GM12878 (cell line): Measurements from ENCODE around the gene TTI1. TPM values are rescaled to one million over a fixed set of nuclear protein-coding genes. Genes with fewer than 3 reads are reported as not detected.

Experiments
- ASH2L ChIP-seq: fragments of 300-600, 200-600 bp; sonication (generic); IDR thresholded peaks from 2 replicates; pipeline ENCODE4 v1.6.1; 2017; ENCODE audit warnings: low read depth, mild to moderate bottlenecking, borderline replicate concordance
- CHD2 ChIP-seq: IDR thresholded peaks from 2 replicates; pipeline ENCODE4 v1.6.1; 2011; ENCODE audit warnings: low read depth, low read length, improper control_type of control experiment, borderline replicate concordance
- CUX1 ChIP-seq: IDR thresholded peaks from 2 replicates; pipeline ENCODE4 v1.6.1; 2012; ENCODE audit warnings: improper control_type of control experiment, low read depth, low read length; ENCODE audit not compliant: insufficient replicate concordance
- E2F8 ChIP-seq: fragments of 450-650 bp; IDR thresholded peaks from 2 replicates; pipeline ENCODE4 v1.6.1; 2018; ENCODE audit warnings: mild to moderate bottlenecking, low read depth, moderate library complexity; ENCODE audit not compliant: partially characterized antibody
- EP300 ChIP-seq, 2 experiments: fragments of 150-350 bp in 1 of 2; IDR thresholded peaks; 2 replicates each; pipeline ENCODE4 v1.6.1; 2011 to 2012; ENCODE audit warnings: low read depth in 2 of 2, low read length in 2 of 2, borderline replicate concordance in 1 of 2, improper control_type of control experiment in 1 of 2, inconsistent platforms in 1 of 2; ENCODE audit not compliant: control insufficient read depth in 1 of 2
- EZH2 ChIP-seq: IDR thresholded peaks from 2 replicates; pipeline ENCODE4 v1.6.1; 2012; ENCODE audit warnings: low read depth, mild to moderate bottlenecking, control low read depth, inconsistent platforms, low read length, borderline replicate concordance; ENCODE audit not compliant: control insufficient read depth
- FOXM1 ChIP-seq: IDR thresholded peaks from 2 replicates; pipeline ENCODE4 v1.6.1; 2012; ENCODE audit warnings: low read depth, mild to moderate bottlenecking, inconsistent platforms, low read length, moderate library complexity
- GABPA ChIP-seq: IDR thresholded peaks from 2 replicates; pipeline ENCODE4 v1.6.1; 2014; ENCODE audit warnings: antibody characterized with exemption, low read depth, mild to moderate bottlenecking, inconsistent platforms
- HDAC2 ChIP-seq: fragments of 200-600 bp; sonication (generic); IDR thresholded peaks from 2 replicates; pipeline ENCODE4 v1.6.1; 2017
- KDM1A ChIP-seq: fragments of 200-600 bp; sonication (generic); IDR thresholded peaks from 2 replicates; pipeline ENCODE4 v1.6.1; 2016; ENCODE audit warnings: borderline replicate concordance
- LARP7 ChIP-seq: fragments of 450-650 bp; IDR thresholded peaks from 2 replicates; pipeline ENCODE4 v1.6.1; 2017; ENCODE audit warnings: mild to moderate bottlenecking
- NKRF ChIP-seq: fragments of 450-650 bp; conservative IDR thresholded peaks from 2 replicates; pipeline ENCODE4 v1.6.1; 2017; ENCODE audit warnings: mild to moderate bottlenecking, moderate library complexity
- POLR2AphosphoS5 ChIP-seq: IDR thresholded peaks from 2 replicates; pipeline ENCODE4 v1.6.1; 2011; ENCODE audit warnings: mild to moderate bottlenecking, low read length, inconsistent platforms
- RBBP5 ChIP-seq: fragments of 200-600 bp; sonication (generic); conservative IDR thresholded peaks from 2 replicates; pipeline ENCODE4 v1.6.1; 2016
- RELA ChIP-seq: fragments of 450-650 bp; IDR thresholded peaks from 2 replicates; pipeline ENCODE4 v1.8.0; 2014; ENCODE audit warnings: borderline replicate concordance; ENCODE audit not compliant: partially characterized antibody
- SIX5 ChIP-seq: IDR thresholded peaks from 2 replicates; pipeline ENCODE4 v1.6.1; 2011; ENCODE audit warnings: mild to moderate bottlenecking, low read depth, low read length, moderate library complexity; ENCODE audit not compliant: severe bottlenecking
- SMARCA5 ChIP-seq: fragments of 450-650 bp; IDR thresholded peaks from 2 replicates; pipeline ENCODE4 v1.6.1; 2017; ENCODE audit warnings: mild to moderate bottlenecking
- SPI1 ChIP-seq: IDR thresholded peaks from 2 replicates; pipeline ENCODE4 v1.6.1; 2011; ENCODE audit warnings: low read depth, mild to moderate bottlenecking, low read length, moderate library complexity, borderline replicate concordance; ENCODE audit not compliant: insufficient read depth
- STAT1 ChIP-seq: fragments of 450-650 bp; conservative IDR thresholded peaks from 2 replicates; pipeline ENCODE4 v1.6.1; 2014; ENCODE audit warnings: antibody characterized with exemption, mild to moderate bottlenecking
- ZNF207 ChIP-seq: fragments of 450-650 bp; IDR thresholded peaks from 2 replicates; pipeline ENCODE4 v1.6.1; 2014; ENCODE audit warnings: antibody characterized with exemption, mild to moderate bottlenecking, borderline replicate concordance
- polyA plus RNA-seq, 11 experiments: library from polyadenylated mRNA; depleted of rRNA in 4 of 11; unstranded in 6 of 11; stranded (reverse) in 5 of 11; fragments of >200 nt; fragmentation: Nextera tagmentation in 4 of 11; fragmentation: Illumina TruSeq in 1 of 11; extraction: Ambion mirVana in 4 of 11; extraction: Trizol in 1 of 11; gene quantifications; 1 replicate in 1 of 11; 2 replicates in 10 of 11; pipeline versions ENCODE4 v1.2.1 to v1.2.3, GENCODE V29; 2011 to 2016; ENCODE audit warnings: inconsistent platforms in 2 of 11, missing spikeins in 2 of 11, low read depth in 1 of 11
- total RNA-seq, 4 experiments: library from RNA; depleted of rRNA in 3 of 4; stranded (reverse); fragments of >200 nt in 3 of 4; fragmentation: Illumina TruSeq in 1 of 4; extraction: Trizol in 1 of 4; gene quantifications; 2 replicates each; pipeline versions ENCODE4 v1.2.1 to v1.2.3, GENCODE V29; 2013 to 2021

Gene TTI1
- total and polyA plus RNA-seq, 10 of the 15 experiments (the other 5 are each of a cell fraction or from before 2014, with no cell fraction given) = 5.3 to 44.6 (median 24.9) TPM

DNA sequence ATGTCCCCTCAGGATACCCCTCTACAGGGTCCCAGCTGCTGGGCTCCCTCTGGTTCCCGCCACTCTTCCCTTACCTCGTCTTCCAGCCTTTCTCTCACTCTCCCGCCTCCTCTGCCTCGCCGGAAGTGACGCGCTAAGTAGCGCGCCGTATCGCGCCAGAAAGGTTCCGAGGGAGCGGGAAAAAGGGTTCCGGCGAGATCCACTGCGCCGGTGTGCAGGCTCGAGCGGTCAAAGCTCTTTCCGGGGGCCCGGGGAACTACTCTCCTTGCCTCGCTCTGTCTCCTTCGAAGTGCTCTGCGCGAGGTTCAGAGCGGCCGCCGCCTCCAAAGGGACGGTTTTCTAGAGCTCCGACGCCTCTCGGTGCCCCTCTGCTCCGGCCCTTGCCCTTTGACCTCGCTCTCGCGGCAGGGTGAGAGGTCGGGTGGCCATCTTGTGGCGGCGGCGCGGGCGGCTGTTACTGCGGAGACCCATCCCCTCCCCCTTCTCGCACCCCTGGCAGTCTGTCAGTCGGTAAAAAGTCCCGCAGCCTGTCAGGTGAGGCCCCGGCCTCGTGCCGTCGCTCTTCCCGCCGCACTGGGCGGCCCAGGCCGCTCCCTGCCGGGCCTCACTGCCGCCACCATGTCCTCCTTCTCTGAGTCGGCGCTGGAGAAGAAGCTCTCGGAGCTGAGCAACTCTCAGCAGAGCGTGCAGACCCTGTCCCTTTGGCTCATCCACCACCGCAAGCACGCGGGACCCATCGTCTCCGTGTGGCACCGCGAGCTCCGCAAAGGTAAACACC lies at the start of gene TTI1, which contains the start of gene RPRD1B (continued):
- 0 out of 2 replicates have a peak, but pooled peaks have one; percentile 47 for TF ChIP-seq STAT1
- peak; percentile 87 for TF ChIP-seq POLR2AphosphoS5
- TF ChIP-seq RBBP5 = no peak
- peak; percentile 97 for TF ChIP-seq ASH2L
- no peak for TF ChIP-seq SPI1
- TF ChIP-seq RELA = peak; percentile 78
- no peak for TF ChIP-seq EZH2
- TF ChIP-seq FOXM1 = no peak
- TF ChIP-seq LARP7 = peak; percentile 58
- TF ChIP-seq E2F8 = peak; percentile 96
- TF ChIP-seq CUX1 = no peak
- TF ChIP-seq SIX5 = peak; percentile 67
- TF ChIP-seq KDM1A = no peak
- TF ChIP-seq HDAC2 = no peak
- peak; percentile 72; the same call in 1 of the 2 replicates for TF ChIP-seq ZNF207
- TF ChIP-seq SMARCA5 = 0 out of 2 replicates have a peak, but pooled peaks have one; percentile 50
- TF ChIP-seq EP300 (IDR thresholded peaks at IDR 0.05; ENCODE audit: borderline replicate concordance in 1 of 2, control insufficient read depth in 1 of 2, low read depth in 2 of 2, low read length in 2 of 2) = no peak
- TF ChIP-seq CHD2 = peak; percentile 71
- TF ChIP-seq NKRF = peak; percentile 76
- TF ChIP-seq GABPA = peak; percentile 94
